IMR-90 (cell line): Measurements from ENCODE around the gene ADAM12. TPM values are rescaled to one million over a fixed set of nuclear protein-coding genes. Genes with fewer than 3 reads are reported as not detected.

Source experiments
- ATAC-seq: fragments of 200-7000 bp; cut with Tn5 transposase; 2 replicates; pipeline ENCODE4 v1.9.1; 2020; ENCODE audit warnings: low read depth, mild to moderate bottlenecking, moderate library complexity
- BruUV-seq: library from RNA; stranded (reverse); fragments of 400-500 nt; replicated peaks from 2 replicates; lab custom pipeline; 2021; lab: Mats Ljungman, UMichigan
- CTCF ChIA-PET: fragments of 300-600 bp; formaldehyde crosslinking; extraction: SDS; loops from one replicate; lab custom pipeline; 2021; ENCODE audit warnings: antibody characterized with exemption; lab: Yijun Ruan, JAX
- POLR2A ChIA-PET: fragments of 300-600 bp; sonication (Branson Sonifier 250); formaldehyde crosslinking; loops from one replicate; lab custom pipeline; 2022; ENCODE audit warnings: antibody characterized with exemption; ENCODE audit not compliant: unreplicated experiment; lab: Charles Lee
- DNase-seq: peaks from one replicate; pipeline ENCODE4 v3.0.0; 2013
- H2AFZ ChIP-seq: replicated peaks from 2 replicates; pipeline ENCODE3; 2013; ENCODE audit warnings: low read length, mild to moderate bottlenecking; ENCODE audit not compliant: poor library complexity
- H2AK5ac ChIP-seq: 2 replicates; pipeline ENCODE4 v1.6.1; 2013; ENCODE audit warnings: low read depth, low read length, inconsistent platforms
- H2AK9ac ChIP-seq: replicated peaks from 2 replicates; pipeline ENCODE3; 2013; ENCODE audit warnings: mild to moderate bottlenecking, low read depth, low read length, moderate library complexity; ENCODE audit not compliant: poor library complexity
- H2BK120ac ChIP-seq: 2 replicates; pipeline ENCODE4 v1.6.1; 2013; ENCODE audit warnings: low read depth, low read length, inconsistent platforms
- H2BK15ac ChIP-seq: 3 replicates; pipeline ENCODE4 v1.6.1; 2013; ENCODE audit warnings: low read depth, low read length, inconsistent platforms
- H2BK20ac ChIP-seq: 2 replicates; pipeline ENCODE4 v1.6.1; 2013; ENCODE audit warnings: low read depth, mild to moderate bottlenecking, inconsistent platforms, low read length, moderate library complexity
- H2BK5ac ChIP-seq: 2 replicates; pipeline ENCODE4 v1.6.1; 2013; ENCODE audit warnings: mild to moderate bottlenecking, low read depth, low read length, inconsistent platforms; ENCODE audit not compliant: poor library complexity, severe bottlenecking
- H3K14ac ChIP-seq: replicated peaks from 2 replicates; pipeline ENCODE4 v1.6.1; 2013; ENCODE audit warnings: low read depth, low read length, inconsistent platforms
- H3K18ac ChIP-seq: 2 replicates; pipeline ENCODE4 v1.6.1; 2013; ENCODE audit warnings: low read depth, low read length, control low read depth
- H3K23ac ChIP-seq: 2 replicates; pipeline ENCODE4 v1.6.1; 2013; ENCODE audit warnings: low read depth, low read length, inconsistent platforms
- H3K27ac ChIP-seq: 2 replicates; pipeline ENCODE4 v1.5.1; 2013; ENCODE audit warnings: mild to moderate bottlenecking, control low read depth, low read length; ENCODE audit not compliant: insufficient read depth
- H3K27me3 ChIP-seq: 2 replicates; pipeline ENCODE4 v1.6.1; 2013; ENCODE audit warnings: low read length; ENCODE audit not compliant: control insufficient read depth, insufficient read depth
- H3K36me3 ChIP-seq: 2 replicates; pipeline ENCODE4 v1.6.1; 2013; ENCODE audit warnings: low read length, mixed read lengths; ENCODE audit not compliant: control insufficient read depth, insufficient read depth
- H3K4ac ChIP-seq: 2 replicates; pipeline ENCODE4 v1.6.1; 2013; ENCODE audit warnings: low read depth, low read length, inconsistent platforms
- H3K4me1 ChIP-seq: 2 replicates; pipeline ENCODE4 v1.6.1; 2013; ENCODE audit warnings: low read length, mixed read lengths; ENCODE audit not compliant: control insufficient read depth, insufficient read depth
- H3K4me2 ChIP-seq: 2 replicates; pipeline ENCODE4 v1.6.1; 2013; ENCODE audit warnings: low read depth, mild to moderate bottlenecking, control low read depth, low read length, moderate library complexity
- H3K4me3 ChIP-seq: 2 replicates; pipeline ENCODE4 v1.5.1; 2013; ENCODE audit warnings: low read depth, mild to moderate bottlenecking, control low read depth, low read length, moderate library complexity; ENCODE audit not compliant: insufficient read depth
- H3K56ac ChIP-seq: 2 replicates; pipeline ENCODE4 v1.6.1; 2013; ENCODE audit warnings: low read length, inconsistent platforms; ENCODE audit not compliant: insufficient read depth; ENCODE audit errors: extremely low read depth
- H3K79me1 ChIP-seq, 2 experiments: 2 replicates each; pipeline ENCODE4 v1.6.1; 2013; ENCODE audit warnings: low read length in 2 of 2, inconsistent platforms in 1 of 2, low read depth in 1 of 2
- H3K9ac ChIP-seq: 2 replicates; pipeline ENCODE4 v1.6.1; 2013; ENCODE audit warnings: low read depth, low read length, control low read depth
- H3K9me1 ChIP-seq: 2 replicates; pipeline ENCODE4 v1.6.1; 2013; ENCODE audit warnings: low read length, inconsistent platforms; ENCODE audit not compliant: insufficient read depth
- H3K9me3 ChIP-seq: 2 replicates; pipeline ENCODE4 v1.6.1; 2013; ENCODE audit warnings: low read length; ENCODE audit not compliant: control insufficient read depth, insufficient read depth
- H4K20me1 ChIP-seq: 2 replicates; pipeline ENCODE4 v1.6.1; 2013; ENCODE audit warnings: low read length, inconsistent platforms; ENCODE audit not compliant: insufficient read depth
- H4K5ac ChIP-seq: 2 replicates; pipeline ENCODE4 v1.6.1; 2013; ENCODE audit warnings: mild to moderate bottlenecking, low read depth, low read length, control low read depth
- H4K8ac ChIP-seq, 2 experiments: 2 replicates each; pipeline ENCODE4 v1.6.1; 2013; ENCODE audit warnings: low read depth in 2 of 2, low read length in 2 of 2, control low read depth in 1 of 2, inconsistent platforms in 1 of 2
- H4K91ac ChIP-seq: 2 replicates; pipeline ENCODE4 v1.6.1; 2013; ENCODE audit warnings: low read depth, low read length, inconsistent platforms; ENCODE audit not compliant: insufficient read depth
- BHLHE40 ChIP-seq: fragments of 150-350 bp; IDR thresholded peaks from 2 replicates; pipeline ENCODE4 v1.6.1; 2016; ENCODE audit warnings: mild to moderate bottlenecking, low read depth, low read length
- CEBPB ChIP-seq: IDR thresholded peaks from 2 replicates; pipeline ENCODE4 v1.6.1; 2012; ENCODE audit warnings: low read depth, low read length, improper control_type of control experiment
- CHD1 ChIP-seq: IDR thresholded peaks from 2 replicates; pipeline ENCODE4 v1.6.1; 2012; ENCODE audit warnings: low read depth, low read length, improper control_type of control experiment
- CTCF ChIP-seq: conservative IDR thresholded peaks from 2 replicates; pipeline ENCODE4 v1.5.1; 2012; ENCODE audit warnings: mild to moderate bottlenecking, low read depth, low read length, improper control_type of control experiment
- ELK1 ChIP-seq: fragments of 150-350 bp; IDR thresholded peaks from 2 replicates; pipeline ENCODE4 v1.6.1; 2016; ENCODE audit warnings: low read depth, mild to moderate bottlenecking, low read length, moderate library complexity, borderline replicate concordance
- FOS ChIP-seq: fragments of 150-350 bp; IDR thresholded peaks from 2 replicates; pipeline ENCODE4 v1.6.1; 2016; ENCODE audit warnings: low read depth, low read length
- MAFK ChIP-seq: IDR thresholded peaks from 2 replicates; pipeline ENCODE4 v1.6.1; 2012; ENCODE audit warnings: low read depth, low read length, improper control_type of control experiment
- MAZ ChIP-seq: IDR thresholded peaks from 2 replicates; pipeline ENCODE4 v1.6.1; 2012; ENCODE audit warnings: low read depth, mild to moderate bottlenecking, low read length, improper control_type of control experiment, moderate library complexity, borderline replicate concordance
- MXI1 ChIP-seq: IDR thresholded peaks from 2 replicates; pipeline ENCODE4 v1.6.1; 2012; ENCODE audit warnings: low read depth, mild to moderate bottlenecking, low read length, moderate library complexity, borderline replicate concordance
- NFE2L2 ChIP-seq: fragments of 150-350 bp; IDR thresholded peaks from 2 replicates; pipeline ENCODE4 v1.6.1; 2016; ENCODE audit warnings: low read depth, mild to moderate bottlenecking, low read length
- POLR2A ChIP-seq: IDR thresholded peaks from 2 replicates; pipeline ENCODE4 v1.6.1; 2012; ENCODE audit warnings: mild to moderate bottlenecking, low read depth, low read length
- RAD21 ChIP-seq: IDR thresholded peaks from 2 replicates; pipeline ENCODE4 v1.6.1; 2012; ENCODE audit warnings: low read length, improper control_type of control experiment
- RCOR1 ChIP-seq: IDR thresholded peaks from 2 replicates; pipeline ENCODE4 v1.6.1; 2012; ENCODE audit warnings: mild to moderate bottlenecking, low read length, improper control_type of control experiment; ENCODE audit not compliant: insufficient replicate concordance
- RFX5 ChIP-seq: IDR thresholded peaks from 2 replicates; pipeline ENCODE4 v1.8.0; 2012; ENCODE audit warnings: low read depth, mild to moderate bottlenecking, low read length, moderate library complexity
- SMC3 ChIP-seq: fragments of 150-350 bp; IDR thresholded peaks from 2 replicates; pipeline ENCODE4 v1.6.1; 2016; ENCODE audit warnings: low read depth, mild to moderate bottlenecking, antibody characterized with exemption, low read length, moderate library complexity
- USF2 ChIP-seq: fragments of 150-350 bp; IDR thresholded peaks from 2 replicates; pipeline ENCODE4 v1.6.1; 2017; ENCODE audit warnings: mild to moderate bottlenecking, antibody characterized with exemption, low read length, low read depth
- WGBS, 2 experiments: methylation state at CpG; one replicate each; pipeline versions ENCODE4 v1.1.5 to v1.1.7; 2013; ENCODE audit warnings: missing lambda C conversion rate in 2 of 2; ENCODE audit not compliant: insufficient read length in 1 of 2; ENCODE audit errors: extremely low coverage in 2 of 2; 5-methylcytosine and 5-hydroxymethylcytosine counted together
- dilution Hi-C: fragments of 300-500 bp; cut with HindIII; formaldehyde crosslinking; loops from one replicate; pipeline ENCODE4 v1.14.3; 2018; ENCODE audit warnings: low sequenced_read_pairs; ENCODE audit not compliant: unreplicated experiment
- in situ Hi-C: fragments of 300-500 bp; cut with MboI; formaldehyde crosslinking; loops from 3 replicates; pipeline ENCODE4 v1.14.3; 2019; ENCODE audit warnings: low sequenced_read_pairs, inconsistent platforms, mixed read lengths
- intact Hi-C: fragments of 100-400 bp; cut with micrococcal nuclease; formaldehyde crosslinking; loops from 2 replicates; pipeline ENCODE4 v1.10.0; 2022
- polyA plus RNA-seq, 3 experiments: library from polyadenylated mRNA; depleted of rRNA; stranded (reverse); fragments of >200 nt; gene quantifications; 2 replicates each; pipeline ENCODE4 v1.2.3, GENCODE V29; 2012; ENCODE audit warnings: low replicate concordance in 1 of 3
- total RNA-seq: library from RNA; depleted of rRNA; stranded (reverse); fragments of >200 nt; gene quantifications from 2 replicates; pipeline ENCODE4 v1.2.3, GENCODE V29; 2012

The ADAM12 gene
- total and polyA plus RNA-seq, 2 of the 4 experiments (the other 2 are of a cell fraction) = 9.6 to 10.2 TPM

GRCh38 chr10:126203746-126204145 is 184.5 kb downstream of the ADAM12 start:
- Histone ChIP-seq H3K23ac (no peak overlapping the region), H3K9me3 (no peaks in the 10 kb centered on the region), H2AFZ (no peak overlapping the region), H3K4me2 (no peak overlapping the region), H3K4me1 (peaks cover 1% of the 10 kb centered on the region; the same call in 1 of the 2 replicates), H2BK15ac (no peak overlapping the region), H3K14ac (no peak overlapping the region), H3K27ac (no peak overlapping the region), H3K18ac (no peak overlapping the region), H2BK120ac (no peak overlapping the region), H3K79me1 (no peaks in the 10 kb centered on the region), H3K9ac (no peak overlapping the region), H2AK5ac (no peak overlapping the region), H3K56ac (no peak overlapping the region), H4K91ac (no peak overlapping the region), H4K5ac (no peak overlapping the region), H3K9me1 (no peaks in the 10 kb centered on the region), H2BK20ac (no peak overlapping the region; the same call in 1 of the 2 replicates), H4K8ac (no peak overlapping the region), H3K4ac (no peak overlapping the region), H3K27me3 (no peaks in the 10 kb centered on the region), H2AK9ac (no peak overlapping the region), H4K20me1 (no peaks in the 10 kb centered on the region), H2BK5ac (no peak overlapping the region), H3K36me3 (no peaks in the 10 kb centered on the region), H3K4me3 (no peak overlapping the region)
- dilution Hi-C loops (no loop called here), intact Hi-C loops (no loop called here), in situ Hi-C loops (no loop called here)
- POLR2A ChIA-PET = no interaction called here
- CTCF ChIA-PET = no interaction called here
- DNase-seq (no peak), ATAC-seq (no peak)
- WGBS, 2 experiments = no CpG with 5 or more reads among the region's 7 CpGs
- BruUV-seq = no TSS peak
- TF ChIP-seq MXI1 = no peak
- TF ChIP-seq RCOR1 = no peak
- no peak for TF ChIP-seq FOS
- no peak for TF ChIP-seq SMC3
- no peak for TF ChIP-seq ELK1
- no peak for TF ChIP-seq CHD1
- TF ChIP-seq MAZ = no peak
- no peak for TF ChIP-seq POLR2A
- no peak for TF ChIP-seq BHLHE40
- TF ChIP-seq CTCF = no peak
- TF ChIP-seq RAD21 = no peak
- TF ChIP-seq RFX5 = no peak
- TF ChIP-seq NFE2L2 = no peak
- no peak for TF ChIP-seq USF2
- TF ChIP-seq CEBPB = no peak
- TF ChIP-seq MAFK = no peak
